GM21786 (cell line): Measurements from ENCODE around the gene FHOD3.
A peak's percentile ranks its signal among the peaks of the same experiment; 100 is the strongest.
"Not testable (repeated sequence)": the region's sequence is repeated elsewhere in the genome, so short reads cannot be mapped to it uniquely, and the experiment has no call there.

ENCODE experiments used
- ATAC-seq: cut with Tn5 transposase; IDR thresholded peaks from one replicate; pipeline ENCODE4 v1.9.1; 2021; ENCODE audit not compliant: unreplicated experiment

The FHOD3 gene

GRCh38 chr18:36809590-36810381 is 512.3 kb downstream of the FHOD3 start:
- ATAC-seq: peak; percentile 97

DNA sequence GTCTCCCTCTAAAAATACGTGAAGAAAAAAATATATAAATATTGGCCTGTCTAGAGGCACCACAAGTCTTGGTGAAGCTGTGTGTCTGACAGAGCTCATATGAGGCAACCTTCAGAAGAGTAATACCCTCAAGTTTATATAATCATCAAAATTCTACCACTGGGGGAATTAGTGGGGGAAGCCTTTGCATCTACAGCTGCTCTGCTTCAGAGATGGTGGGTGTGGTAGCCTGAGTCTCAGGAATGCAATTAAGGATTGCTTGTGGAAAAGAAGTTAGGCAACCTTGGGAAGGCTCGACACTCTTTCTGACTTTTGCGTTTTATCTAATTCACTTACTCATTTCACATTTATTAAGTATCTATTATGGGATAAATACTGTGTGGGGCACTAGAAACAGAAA is 513.9 kb downstream of the FHOD3 start:
- no peak for ATAC-seq

DNA sequence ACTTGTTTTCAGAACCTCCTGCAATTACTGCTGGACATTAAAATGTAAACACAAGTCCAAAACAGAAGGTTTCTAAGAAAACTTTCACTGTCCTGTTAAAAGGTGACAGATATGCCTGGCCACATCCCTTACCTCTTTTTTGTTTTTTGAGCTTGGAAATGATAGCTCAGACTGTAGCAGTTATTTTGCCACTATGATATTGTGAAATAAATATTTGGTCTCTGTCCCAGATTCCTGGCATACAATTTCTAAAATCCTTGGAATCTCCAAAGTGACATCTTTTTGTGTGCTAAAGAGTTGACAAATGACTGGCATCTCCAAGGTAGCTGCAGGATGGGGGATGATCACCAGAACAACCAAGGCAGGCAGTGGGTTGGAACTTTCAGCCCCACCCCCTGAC is 514.4 kb downstream of the FHOD3 start:
- ATAC-seq: no peak

DNA sequence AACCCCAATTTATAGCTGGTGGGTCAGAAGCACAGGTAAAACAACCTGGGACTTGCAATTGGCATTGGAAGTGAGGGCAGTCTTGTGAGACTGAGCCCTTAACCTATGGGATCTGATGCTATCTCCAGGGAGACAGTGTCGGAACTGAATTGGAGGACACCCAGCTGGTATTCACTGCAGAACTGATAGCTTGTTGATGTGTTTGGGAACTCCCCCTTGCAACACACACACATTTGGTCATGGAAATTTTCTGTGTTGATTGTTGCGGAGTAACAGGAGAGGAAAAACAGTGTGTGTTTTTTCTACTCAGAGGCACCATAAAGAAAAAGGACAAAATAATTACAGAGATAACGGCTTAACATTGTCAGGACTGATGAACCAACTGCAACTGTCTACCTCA is 515.2 kb downstream of the FHOD3 start:
- ATAC-seq: no peak

DNA sequence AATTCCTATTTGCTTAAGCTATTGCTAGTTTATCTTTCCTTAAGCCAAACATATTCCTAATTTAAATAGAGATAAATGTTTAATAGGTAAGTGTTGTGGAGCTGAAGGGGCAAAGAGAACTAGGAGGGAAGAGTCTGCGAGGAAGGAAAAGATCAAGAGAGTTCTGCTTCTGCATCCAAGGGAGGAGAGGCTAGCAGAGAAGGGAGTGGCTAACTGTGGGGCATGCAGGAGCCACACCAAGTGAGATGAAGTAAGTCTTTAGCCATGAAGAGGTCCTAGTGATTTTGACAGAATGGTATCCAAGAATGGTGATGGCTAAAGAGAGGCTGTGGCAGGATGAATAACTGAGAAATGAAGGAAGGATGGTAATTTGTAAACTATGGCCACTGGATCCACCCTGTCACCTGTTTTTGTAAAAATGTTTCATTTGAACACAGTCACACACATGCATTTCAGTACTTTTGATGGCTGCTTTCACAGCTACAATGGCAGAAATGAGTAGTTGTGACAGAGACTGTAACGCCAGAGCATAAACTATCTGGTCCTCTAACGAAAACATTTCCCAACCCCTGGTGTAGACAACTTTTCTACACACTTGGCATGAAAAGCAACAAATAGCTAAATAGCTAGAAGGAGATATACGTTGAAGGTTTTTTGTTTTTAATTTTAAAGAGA is 515.7 kb downstream of the FHOD3 start:
- ATAC-seq: no peak

DNA sequence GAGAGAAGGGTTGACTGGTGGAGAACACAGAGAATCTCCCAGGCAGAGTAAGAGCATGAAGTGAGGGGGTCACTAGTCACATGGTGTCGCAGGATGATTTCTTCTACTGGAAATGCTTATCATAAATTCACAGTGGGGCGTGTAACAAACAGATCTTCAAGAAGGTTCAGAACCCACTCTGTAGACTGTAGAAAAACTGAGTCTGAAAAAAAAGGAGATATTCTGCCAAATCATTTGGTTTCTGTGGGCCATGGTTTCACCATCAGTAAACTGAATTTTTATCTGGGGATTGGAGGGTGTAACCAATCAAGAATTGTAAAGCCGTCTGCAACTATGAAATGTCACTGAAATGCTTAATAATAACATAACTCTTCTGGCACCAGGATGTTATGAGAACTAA is 516.3 kb downstream of the FHOD3 start:
- ATAC-seq: no peak

DNA sequence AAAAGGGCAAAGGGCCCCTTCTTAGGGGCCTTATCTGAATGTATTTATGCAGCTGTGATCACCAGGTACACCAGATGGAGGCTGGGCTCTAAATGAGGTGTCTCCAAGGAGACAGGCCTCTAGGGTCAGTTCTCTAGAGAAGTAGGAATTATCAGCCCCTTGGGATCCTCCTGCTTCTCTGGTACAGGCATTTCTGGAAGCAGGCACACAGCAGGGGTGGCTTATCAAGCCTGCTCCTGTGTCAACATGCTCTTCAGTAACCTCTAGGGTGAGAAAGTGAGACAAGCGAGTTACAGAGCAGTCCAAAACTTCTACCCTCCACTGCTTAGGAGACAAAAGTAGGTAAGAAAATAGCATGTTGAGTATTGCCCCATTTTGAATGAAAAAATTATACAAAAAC is 517.5 kb downstream of the FHOD3 start:
- no peak for ATAC-seq

DNA sequence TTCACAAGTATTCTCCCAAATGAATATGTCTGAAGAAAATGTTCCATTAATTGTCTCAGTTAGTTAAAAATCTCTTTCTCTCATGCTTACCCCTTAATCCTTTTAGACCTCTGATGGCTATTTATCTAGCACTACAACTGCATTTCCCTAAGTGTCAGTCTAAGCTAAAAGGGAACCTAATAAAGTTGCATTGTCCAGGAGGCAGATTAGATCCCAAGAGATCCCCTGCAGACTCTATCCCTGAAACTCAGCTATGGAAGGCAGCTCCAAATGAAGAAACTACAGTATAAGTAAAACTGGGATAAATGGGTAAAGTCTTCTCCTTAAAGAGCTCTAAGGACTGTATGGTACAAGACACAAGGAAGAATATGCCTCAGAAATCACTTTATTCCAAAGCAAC is 518.6 kb downstream of the FHOD3 start:
- not testable (repeated sequence) for ATAC-seq

DNA sequence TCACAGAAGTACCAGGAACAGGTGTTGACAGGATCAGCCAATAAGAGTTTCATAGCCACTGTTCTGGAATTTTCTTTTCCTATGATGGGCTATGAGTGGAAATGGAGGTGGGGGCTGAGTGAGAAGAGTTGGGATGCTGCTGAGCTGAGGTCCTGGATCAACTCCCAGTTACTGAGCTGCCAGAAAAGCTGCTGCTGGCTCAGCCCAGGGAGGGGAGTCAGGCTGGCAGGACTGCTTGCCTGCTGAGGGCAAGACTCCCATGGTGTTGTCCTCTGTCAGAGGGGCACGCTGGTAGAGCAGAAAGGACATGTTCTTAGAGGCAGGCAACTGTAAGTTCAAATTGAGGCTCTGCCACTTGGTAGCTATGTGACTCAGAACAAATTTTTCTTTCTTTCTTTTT is 519.5 kb downstream of the FHOD3 start:
- ATAC-seq: no peak

DNA sequence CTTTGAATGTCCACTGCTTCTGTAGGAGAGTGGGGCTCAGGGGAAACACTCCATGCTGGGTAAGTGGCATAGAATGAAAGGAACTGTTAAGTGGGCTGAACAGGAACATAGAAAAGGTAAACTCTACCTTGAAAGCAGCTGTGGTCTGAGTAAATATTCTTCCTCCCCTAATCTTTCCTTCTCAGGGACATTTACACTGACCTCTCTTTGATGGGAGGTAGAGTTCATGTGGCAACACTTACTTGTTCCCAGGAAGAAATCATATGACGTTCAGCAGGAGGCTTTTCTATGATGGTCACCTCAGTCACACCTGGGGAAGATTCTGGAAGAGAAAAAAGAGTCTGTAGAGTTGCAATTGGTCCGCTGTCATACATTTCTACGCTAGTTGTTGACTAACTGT is 521.1 kb downstream of the FHOD3 start:
- no peak for ATAC-seq

DNA sequence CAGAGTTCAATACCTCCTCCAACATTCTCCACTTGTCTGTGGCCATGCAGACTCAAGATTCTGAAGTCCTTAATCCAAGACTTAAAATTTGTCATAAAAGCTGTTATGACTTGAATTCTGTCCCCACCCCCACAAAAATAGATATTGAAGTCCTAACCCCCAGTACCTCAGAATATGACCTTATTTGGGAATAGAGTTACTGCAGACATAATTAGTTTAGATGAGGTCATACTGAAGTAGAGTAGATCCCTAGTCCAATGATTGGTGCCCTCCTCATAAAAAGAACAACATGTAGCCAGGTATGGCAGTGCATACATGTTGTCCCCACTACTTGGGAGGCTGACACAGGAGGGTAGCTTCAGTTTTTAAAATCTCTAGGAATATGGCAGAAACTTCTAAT is 522.1 kb downstream of the FHOD3 start:
- ATAC-seq: no peak

DNA sequence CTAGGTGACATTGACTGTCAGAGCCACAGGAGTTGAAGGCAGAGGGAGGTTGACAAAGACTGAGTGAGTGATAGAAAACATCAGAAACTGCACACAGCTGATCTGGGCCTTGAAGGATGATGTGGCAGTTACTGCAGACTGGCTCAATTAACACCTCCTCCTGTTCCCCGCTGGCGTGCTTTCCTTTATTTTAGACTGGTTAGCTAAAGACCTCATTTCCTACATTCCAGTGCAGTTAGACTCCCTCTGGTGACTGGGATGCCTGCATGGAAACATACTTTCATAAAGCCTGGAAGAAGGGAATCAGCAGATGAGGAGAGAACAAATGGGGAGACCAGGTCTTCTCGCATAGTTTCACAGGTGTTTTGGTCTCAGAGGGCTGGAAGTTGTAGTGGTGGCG is 524.2 kb downstream of the FHOD3 start:
- ATAC-seq: no peak

GRCh38 chr18:36825526-36825925 is 528.0 kb downstream of the FHOD3 start:
- ATAC-seq: no peak

- no peak for ATAC-seq
Observed at GRCh38 chr18:36826556-36826955, 529.0 kb downstream of the FHOD3 start.

DNA sequence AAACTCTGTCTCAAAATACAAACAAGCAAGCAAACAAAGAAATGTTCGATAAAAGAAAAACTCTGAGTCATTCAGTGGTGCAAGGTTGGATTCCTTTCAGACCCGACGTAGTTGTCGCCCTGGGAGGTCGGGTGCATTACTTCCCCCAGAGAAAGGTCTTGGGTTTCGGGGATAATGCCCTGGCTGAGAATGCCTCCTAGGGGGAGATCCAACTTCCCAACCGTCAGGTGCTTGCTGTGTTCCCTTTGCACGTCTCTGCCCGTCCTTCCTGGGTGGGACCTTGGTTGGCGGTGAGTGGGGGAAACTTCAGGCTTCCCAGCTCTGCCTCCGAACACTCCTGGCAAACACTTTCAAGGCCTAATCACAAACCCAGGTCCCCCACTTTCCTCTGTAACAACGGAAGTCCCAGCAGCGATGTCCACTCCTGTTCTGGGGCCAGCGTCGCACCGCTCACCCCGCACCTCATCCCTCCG is 530.7 kb downstream of the FHOD3 start:
- no peak for ATAC-seq

GRCh38 chr18:36828630-36829361 is 531.3 kb downstream of the FHOD3 start, which contains the start of the genes KIAA1328 and TPGS2:
KIAA1328 (plus strand) TSS chr18:36829127; CDS start chr18:36829139, 12 bp downstream.
TPGS2 (minus strand) TSS chr18:36829002; CDS start chr18:36828767, 235 bp downstream.
- peak; percentile 87 for ATAC-seq
